HEK293T (cell line): Measurements from ENCODE around the gene DISP3.

ENCODE experiments used
- BHLHE40 ChIP-seq: fragments of 450-650 bp; IDR thresholded peaks from 2 replicates; pipeline ENCODE4 v1.6.1; 2016; ENCODE audit warnings: mild to moderate bottlenecking, moderate library complexity, borderline replicate concordance
- FOXM1 ChIP-seq: fragments of 450-650 bp; IDR thresholded peaks from 2 replicates; pipeline ENCODE4 v1.6.1; 2017; ENCODE audit warnings: mild to moderate bottlenecking, borderline replicate concordance
- NFRKB ChIP-seq: fragments of 450-650 bp; IDR thresholded peaks from 2 replicates; pipeline ENCODE4 v1.6.1; 2016; ENCODE audit warnings: mild to moderate bottlenecking, moderate library complexity

- TF ChIP-seq NFRKB: no peak
- TF ChIP-seq FOXM1: no peak
- TF ChIP-seq BHLHE40: no peak
These were observed 49.8 kb downstream of the DISP3 start for GRCh38 chr1:11528611-11529261.
